HTR-8/SVneo (cell line): ENCODE results near the gene TRPM3.

Source experiments
- DNase-seq: peaks from one replicate; pipeline ENCODE4 v3.0.0; 2011; ENCODE audit warnings: low spot score, mixed read lengths; ENCODE audit not compliant: insufficient read length
- FAIRE-seq: peaks from 2 replicates; lab custom pipeline; 2011; peaks lifted over from hg19 to GRCh38; lab: Jason Lieb, UNC

TRPM3 gene

DNA sequence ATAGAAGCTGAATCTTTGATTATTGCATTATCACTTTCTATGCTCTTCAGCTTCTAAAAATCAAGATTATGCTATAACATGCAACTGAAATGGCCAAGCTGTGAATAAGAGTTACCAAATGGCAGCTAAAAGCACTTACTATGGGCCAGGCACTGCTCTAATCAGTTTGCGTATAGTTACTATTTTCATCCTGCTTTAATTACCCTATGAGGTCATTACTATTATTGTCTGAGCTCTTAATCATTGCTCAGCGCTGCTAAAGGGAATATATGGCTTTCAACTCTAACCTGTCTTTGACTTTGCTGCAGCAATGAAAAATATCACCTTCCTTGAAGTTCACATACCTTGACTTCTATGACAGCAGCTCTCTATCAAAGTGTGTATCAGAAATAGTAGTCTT lies 210.8 kb downstream of the TRPM3 start:
- no peak for FAIRE-seq
- DNase-seq: no peak

DNA sequence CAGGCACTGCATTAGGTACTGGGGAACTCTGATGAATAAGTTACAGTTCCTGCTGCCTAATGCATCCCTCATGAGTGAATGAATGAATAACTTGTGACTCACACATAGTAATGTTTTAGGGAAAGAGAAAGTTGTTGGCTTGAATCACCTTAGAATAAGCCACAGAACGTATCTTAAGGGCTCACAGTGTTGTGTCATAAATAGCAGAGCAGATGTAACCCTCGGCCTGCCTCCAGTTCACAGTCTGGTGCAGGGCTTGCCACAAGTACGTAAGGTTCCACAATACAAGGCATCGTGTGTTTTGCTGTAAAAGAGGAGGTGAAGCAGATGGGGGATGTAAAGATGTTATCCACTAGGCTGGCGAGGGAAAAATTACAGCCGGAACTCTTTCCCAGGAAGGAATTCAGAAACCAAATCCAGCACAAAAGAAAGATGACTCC lies 218.7 kb downstream of the TRPM3 start:
- DNase-seq (peak; percentile 56), FAIRE-seq (peak; percentile 66)

DNA sequence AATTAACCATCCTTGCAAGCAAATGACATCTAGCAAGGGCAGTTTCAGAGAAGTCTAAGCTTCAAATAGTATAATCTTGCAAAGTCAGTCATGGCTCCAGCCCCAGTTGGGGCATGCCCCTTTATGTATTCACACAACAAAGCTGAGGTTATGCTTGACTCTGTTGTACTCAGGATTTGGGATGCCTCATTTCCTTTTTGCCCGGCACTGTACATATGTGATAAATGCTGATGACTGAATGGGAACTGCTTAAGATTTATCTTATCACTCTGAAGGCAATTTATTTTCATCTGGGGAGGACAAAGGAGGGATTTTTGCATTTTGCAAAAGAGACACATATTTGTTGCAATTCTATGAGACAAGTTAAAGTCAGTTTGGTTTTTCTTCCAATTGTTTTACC lies 219.2 kb downstream of the TRPM3 start:
- FAIRE-seq (no peak), DNase-seq (no peak)

DNA sequence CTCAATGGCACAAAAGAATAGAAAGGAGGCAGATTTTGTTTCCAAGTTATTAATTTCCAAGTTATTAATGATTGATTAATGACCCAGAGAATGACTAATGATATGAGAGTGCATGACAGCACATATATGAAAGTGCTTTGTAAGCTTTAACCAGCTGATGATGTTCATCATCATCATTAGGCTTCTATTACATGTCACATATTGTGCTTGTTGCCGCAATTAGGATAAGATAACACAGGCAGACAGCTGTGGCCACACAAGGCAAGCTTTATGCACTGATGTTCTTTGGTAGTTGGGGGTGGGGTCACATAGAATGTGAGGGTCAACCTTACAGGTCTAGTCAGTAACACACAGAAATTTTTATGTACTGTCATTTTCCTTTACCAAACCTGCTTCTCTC lies 219.7 kb downstream of the TRPM3 start:
- FAIRE-seq: no peak
- no peak for DNase-seq

DNA sequence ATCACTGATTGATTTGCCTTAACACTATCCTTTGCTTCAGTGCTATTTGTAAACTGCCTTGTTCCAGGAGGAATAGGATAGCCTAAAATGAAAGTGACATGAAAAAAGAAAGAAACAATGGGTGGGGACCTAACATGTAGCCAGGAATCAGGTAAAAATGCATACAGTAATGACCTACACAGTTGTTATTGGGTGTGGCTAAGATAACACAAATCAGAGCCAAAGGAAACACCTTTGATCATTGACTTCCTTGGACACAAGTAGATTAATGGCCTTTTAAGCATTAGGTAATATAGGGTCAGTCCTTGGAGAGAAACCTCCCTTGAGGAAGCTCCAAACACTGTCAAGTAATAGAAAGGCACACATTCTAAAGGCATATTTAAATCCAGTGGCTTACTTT lies 220.4 kb downstream of the TRPM3 start:
- no peak for FAIRE-seq
- no peak for DNase-seq

DNA sequence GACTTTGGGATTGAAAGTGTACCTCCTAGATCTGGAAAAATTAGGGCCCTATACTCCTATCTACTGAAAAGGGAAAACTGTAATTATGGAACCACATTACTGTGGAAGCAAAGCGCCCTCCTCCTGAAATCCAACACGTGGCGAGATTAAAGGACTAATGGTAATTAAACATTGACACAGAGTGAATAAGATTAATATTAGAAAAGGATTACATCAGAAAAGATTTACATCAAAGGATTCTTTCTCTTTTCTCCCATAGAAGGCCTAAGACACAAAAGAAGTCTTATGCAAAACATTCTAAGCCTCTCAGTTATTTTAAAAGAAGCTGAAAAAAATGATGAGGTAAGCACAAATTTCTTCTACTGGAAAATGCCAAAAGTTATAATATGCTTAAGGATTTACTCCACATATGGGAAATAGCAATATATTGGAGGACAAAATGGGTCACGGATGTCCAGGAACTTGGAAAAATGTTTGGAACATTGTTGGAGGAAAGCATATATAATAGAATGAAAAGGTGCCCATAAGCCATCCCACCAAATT lies 227.8 kb downstream of the TRPM3 start:
- FAIRE-seq (no peak), DNase-seq (no peak)

DNA sequence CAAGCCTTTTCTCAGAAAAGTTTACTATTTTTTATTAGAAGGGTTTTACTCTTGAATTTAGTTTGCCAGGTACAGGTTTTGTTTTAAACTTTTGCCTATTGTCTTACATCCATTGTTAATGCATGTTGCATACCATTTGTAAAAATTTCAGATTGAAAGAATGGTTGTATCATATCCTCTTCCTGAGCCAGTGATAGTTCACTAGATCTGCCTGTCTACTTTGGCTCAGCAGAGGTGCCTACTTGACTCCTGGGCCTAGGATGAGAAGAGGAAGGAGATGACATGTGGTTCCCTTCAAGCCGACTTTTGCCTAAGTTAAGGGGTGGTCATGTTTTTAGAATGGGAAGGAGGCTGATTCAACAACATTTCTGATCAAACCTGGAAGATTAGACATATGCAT lies 232.9 kb downstream of the TRPM3 start:
- DNase-seq (no peak), FAIRE-seq (no peak)

DNA sequence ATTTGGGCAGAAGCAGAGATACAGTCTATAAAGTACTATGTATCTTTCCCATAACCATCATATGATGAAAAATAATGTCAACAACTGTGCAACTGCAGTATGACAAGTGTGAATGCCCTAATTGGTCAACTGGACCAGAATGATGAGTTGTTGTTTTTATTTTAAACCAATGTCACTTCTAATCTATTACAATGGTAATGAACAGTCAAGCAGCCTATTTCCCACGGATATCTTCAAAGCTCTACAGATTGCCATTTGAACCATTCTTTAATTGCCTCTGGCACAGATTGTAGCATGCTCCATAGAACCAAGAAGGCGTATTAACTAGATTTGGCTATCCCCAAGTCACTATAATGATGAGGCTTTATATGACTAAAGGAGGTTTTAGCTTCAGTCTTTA lies 233.6 kb downstream of the TRPM3 start:
- DNase-seq (no peak), FAIRE-seq (no peak)

DNA sequence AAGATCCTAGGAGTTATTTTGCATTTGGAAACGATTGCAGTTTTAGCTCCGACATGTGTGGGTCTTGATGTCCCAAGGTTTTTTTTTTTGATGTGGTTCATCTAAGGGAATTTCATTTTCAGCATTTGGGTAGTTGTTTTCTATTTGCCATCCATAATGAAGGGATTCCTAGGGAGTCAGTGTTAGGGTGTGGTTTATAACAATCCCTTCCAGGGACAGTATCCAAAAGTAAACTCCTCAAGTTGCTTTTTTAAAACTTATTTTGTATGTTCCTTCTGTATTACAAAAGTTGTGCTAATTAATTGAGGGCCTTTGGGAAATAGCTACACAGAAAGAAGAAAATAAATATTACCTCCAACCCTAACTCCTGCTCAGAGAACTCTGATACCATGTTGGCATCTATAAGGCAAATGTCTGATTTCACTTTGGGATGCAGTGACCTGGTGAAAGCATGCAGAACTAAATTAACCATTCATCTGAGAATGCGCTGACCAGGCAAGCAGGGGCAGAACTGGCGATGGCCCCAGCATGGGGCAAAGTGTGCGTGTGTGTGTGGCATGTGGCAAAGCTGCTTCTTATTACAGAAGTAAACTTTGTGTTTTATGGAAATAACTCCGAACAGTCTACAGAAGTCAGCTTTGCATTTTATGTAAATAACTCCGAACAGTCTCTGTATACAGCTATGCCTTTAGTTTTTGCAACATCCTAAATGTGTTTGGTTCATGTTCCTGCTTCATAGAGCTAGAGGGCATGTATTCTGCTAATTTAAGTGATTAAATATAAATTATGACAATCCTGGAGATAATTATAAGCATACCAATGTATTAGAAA lies 237.2 kb downstream of the TRPM3 start:
- DNase-seq (no peak), FAIRE-seq (no peak)

DNA sequence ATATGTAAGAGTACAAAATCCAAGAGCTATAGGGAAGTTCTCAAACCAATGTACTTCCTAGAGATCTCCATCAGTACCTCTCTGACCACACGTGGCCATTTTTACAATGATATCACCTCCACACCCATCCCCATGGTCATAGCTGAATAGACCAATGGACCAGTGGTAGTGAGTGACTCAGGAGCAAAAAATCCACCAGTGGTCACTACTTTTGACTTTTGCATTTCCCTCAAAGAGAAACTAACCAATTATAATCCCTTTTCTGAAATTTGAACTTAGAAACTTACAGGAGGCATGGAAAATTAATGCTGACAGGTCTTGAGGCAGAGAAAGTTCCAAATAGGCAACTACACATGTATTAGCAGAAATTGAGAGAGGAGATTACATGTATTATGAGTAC lies 238.4 kb downstream of the TRPM3 start:
- DNase-seq (no peak), FAIRE-seq (no peak)

DNA sequence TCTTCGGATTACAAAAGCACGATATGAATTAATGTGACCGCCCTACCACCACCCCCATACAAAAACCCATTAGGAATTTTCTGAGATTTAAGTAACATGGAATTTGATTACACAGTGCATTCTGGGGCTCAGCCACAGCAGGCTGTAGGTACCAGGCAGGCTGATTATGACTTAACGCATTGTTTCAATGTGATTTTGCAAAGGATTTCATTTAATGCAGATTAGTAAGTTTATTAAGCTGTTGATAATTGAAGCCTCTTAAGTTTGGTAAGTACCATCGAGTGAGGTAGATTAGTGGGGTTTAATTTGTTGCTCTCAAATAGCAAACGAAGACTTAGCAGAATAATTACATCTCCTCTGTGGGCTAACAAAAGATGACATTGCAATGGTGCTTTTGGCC lies 240.1 kb downstream of the TRPM3 start:
- no peak for FAIRE-seq
- no peak for DNase-seq

DNA sequence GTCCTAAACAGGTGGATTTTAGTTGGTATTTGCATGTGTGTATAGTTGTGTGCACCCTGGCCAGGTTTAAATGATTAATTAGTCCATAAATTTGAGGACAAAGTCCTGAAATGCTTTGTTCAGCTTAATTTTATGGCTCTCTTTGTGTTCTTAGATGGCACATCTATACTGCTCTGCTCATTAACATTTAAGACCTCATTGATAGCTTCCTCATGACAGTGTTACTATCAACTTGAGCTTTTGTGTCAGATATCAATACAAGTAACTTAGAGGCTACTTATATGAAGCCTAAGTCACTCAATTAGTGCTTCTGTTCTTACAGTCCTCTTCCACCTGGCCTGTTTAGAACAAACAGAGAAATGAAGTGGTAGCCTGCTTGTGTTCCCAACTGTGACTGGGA lies 240.9 kb downstream of the TRPM3 start:
- DNase-seq: no peak
- no peak for FAIRE-seq

DNA sequence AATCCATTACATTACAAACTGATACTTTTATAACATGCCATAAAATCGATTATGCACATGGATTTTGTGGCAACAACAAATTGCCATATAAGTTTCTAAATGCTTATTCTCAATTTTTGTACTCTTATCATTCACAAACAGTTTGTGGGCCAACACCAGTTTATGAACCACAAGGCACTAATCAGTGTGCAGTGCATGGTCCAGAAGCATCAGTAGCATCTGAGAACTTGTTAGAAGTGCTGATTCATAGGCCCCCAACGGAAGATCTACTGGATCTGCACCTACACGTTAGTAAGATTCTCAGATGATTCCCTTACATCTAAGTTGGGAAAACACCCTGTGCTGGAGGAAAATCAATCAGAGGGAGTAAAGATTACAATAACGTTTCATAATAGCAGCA lies 242.8 kb downstream of the TRPM3 start:
- DNase-seq (no peak), FAIRE-seq (no peak)

DNA sequence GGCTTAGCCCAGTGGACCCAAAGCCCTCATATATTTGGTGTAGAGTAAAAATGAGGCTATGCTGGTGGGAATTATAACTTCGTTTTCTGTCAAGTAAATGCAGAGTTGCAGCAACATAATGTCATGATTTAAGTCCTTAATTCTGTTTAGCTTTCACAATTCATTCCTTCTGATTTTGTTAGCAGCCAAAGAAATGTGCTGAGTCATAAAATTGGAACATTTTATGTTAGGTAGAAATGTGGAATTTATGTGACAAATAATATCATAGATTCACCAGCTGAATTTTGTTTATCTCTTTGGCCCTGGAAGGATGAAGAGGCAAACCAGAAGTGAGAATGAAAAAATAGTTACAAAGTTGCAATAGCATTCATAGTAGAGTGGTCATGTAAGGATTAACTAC lies 247.0 kb downstream of the TRPM3 start:
- FAIRE-seq: no peak
- DNase-seq: no peak

DNA sequence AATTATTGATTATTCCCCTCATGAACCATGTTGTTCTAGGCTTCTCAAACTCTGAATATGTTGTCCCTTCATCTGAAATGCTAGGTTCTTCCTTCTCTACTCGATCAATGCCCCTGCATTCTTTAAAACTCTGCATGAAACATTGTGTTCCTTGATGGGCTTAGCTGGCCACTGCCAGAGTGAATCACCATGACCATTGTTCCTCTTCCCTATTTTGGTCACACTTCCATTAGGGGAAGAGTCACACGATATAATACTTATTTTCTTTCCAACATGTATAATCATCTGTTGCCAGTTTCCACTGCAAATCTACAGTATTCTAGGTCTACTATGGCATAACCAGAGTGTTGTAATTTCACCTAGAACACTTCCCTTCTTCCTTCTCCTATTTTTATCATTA lies 247.9 kb downstream of the TRPM3 start:
- DNase-seq (no peak), FAIRE-seq (no peak)

DNA sequence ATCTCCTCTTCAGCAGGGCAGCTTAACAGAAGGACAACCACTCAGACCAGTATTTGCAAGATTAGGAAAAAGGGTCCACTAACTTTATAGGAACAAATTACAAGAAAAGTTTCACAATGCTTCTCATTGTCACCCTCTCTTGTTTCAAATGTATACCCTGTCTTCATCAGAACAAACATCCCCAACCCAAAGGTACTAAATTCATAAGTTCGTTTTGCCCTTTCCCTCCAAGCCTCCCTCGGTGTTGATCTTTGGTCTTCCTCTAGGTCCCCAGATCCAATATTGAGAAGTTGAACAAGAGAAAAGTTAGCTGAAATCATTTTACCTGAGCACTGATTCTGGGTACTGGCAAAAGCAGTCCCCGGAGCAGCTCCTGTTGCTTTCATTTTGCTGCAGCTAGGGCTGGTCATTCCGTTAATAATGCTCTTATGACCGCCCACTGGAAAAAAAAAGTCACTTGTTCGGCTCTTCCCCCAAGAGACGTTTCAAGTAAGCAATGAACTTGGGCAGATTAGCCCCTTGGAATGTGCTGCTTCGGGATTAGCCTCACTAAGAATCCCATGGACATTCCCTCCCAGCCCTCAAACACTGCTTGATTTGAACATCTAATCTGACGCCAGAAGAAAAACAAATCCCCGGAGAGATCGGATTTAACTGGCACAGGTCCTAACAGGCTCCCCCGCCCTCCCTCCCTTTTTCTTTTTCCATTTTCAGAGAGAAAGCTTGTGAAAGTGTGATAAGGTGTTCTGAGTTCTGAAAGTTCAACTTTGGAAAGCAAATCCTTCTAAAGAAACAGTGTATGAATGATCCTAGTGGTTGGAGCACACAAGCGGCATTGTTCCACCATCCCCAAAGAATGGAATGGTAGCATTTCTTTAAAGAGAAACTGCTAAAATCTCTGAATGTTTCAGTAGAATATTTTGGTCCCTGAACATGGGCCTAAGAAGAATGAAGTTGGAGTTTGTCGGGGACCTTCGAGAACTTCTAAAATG lies 252.5 kb downstream of the TRPM3 start:
- no peak for FAIRE-seq

DNA sequence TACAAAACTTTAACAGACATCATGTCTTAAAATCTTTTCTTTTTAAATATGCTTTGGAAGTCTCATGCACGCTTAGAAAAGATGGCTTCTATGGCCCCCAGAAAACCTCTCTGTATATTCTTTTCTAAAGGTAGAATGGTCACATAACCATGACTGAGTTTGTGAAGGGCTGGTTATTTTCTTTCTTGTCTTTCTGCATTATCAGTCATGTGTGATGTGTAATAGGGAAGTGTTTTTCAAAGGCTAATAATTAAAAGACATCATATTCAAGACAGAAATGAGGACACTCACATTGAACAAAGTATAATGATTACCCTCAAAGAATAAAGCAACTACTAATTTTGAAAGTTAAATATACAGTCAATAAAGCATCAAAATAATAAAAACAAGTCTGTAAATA lies 253.4 kb downstream of the TRPM3 start:
- FAIRE-seq: no peak

More for the DNA sequence above, 252.5 kb downstream of the TRPM3 start:
- no peak for DNase-seq

DNA sequence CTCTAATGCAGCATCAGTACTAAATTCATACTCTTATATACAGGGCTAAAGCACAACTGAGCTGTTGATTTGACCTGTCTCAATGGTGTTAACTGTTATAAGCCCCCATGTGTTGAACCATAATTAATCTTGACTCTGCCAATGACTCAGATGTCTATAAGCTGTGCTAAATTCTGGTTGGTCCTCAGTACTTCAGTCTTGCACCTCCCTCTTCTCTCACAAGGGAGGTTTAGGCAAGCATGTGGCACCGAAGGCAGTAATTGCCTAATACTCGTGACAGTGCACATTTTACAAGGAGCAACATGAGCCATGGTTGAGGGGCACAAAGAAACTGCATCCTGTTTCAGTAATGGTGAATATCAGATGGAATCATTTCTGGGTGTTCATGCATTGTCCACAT lies 255.9 kb downstream of the TRPM3 start:
- DNase-seq (no peak), FAIRE-seq (no peak)

More for the DNA sequence above, 253.4 kb downstream of the TRPM3 start:
- no peak for DNase-seq

DNA sequence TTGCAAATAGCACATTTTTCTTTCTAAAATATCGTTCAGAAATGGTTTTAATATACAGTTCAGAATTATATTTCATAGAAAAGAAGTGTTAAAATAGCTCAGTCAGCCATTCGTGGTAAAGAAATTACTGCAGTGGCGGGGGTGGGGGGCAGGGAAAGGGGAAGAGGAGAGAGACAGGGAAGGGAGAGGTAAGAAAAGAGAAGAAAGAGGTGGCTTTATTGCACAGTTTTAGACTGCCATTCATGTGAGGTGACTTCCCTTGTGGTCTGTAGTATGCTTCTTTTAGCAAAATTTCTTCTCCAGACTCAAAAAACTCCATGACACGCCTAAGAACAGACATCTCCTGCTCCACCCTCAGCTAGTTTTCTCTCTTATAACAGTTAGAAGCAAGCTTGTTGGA lies 259.6 kb downstream of the TRPM3 start:
- FAIRE-seq (no peak), DNase-seq (no peak)

DNA sequence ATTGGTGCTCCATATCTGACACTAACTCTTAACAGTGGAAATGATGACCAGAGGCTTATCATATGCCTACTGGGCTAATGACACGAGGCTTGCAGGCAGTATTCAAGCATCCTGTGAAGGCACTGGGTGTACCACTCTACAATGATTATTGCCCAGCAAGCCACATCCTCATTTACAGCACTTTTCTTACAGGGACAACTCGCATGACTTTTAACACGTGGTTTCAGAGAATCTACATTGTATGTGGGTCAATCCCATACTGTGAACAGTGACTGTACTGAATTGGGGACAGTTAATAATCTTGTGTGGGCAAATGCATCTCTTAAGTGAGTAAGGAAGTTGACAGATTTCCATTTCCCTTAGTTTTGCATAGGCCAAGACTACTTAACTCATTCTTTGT lies 260.0 kb downstream of the TRPM3 start:
- DNase-seq: no peak
- FAIRE-seq: no peak

DNA sequence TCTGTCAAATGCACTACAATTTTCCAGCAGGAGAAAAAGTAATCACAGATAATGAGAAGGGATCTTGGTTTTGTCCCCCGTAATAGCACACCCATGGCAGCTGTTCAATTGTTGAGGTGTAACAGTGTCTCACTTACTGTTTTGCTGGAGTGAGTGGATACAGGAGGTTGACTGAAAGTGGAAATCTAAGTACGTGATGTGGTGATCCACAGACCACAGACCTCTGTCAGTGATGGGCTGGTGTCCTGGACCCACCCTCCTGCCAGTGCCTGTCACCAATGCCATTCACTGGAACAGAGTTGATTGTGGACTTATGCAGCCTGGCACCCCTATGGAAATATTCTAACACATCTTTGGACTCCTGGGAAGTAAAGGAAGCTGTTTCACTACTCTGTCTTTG lies 261.7 kb downstream of the TRPM3 start:
- no peak for FAIRE-seq

More for the DNA sequence above, 261.7 kb downstream of the TRPM3 start:
- DNase-seq: no peak
